OCI-LY7 (cell line): ENCODE results near the gene GOLGA3.

Source experiments
- EZH2phosphoT487 ChIP-seq: fragments of 200-600 bp; sonication (generic); IDR thresholded peaks from 2 replicates; pipeline ENCODE4 v1.6.1; 2018; ENCODE audit warnings: low read depth, borderline replicate concordance, mild to moderate bottlenecking, mixed run types, antibody characterized with exemption, low read length, moderate library complexity, mixed read lengths
- TF ChIP-seq, protein P1 (sequence below): fragments of 200-600 bp; sonication (generic); conservative IDR thresholded peaks from 2 replicates; pipeline ENCODE4 v1.5.1; 2014; ENCODE audit warnings: mild to moderate bottlenecking, antibody characterized with exemption, low read length, moderate library complexity, mixed read lengths

DNA sequence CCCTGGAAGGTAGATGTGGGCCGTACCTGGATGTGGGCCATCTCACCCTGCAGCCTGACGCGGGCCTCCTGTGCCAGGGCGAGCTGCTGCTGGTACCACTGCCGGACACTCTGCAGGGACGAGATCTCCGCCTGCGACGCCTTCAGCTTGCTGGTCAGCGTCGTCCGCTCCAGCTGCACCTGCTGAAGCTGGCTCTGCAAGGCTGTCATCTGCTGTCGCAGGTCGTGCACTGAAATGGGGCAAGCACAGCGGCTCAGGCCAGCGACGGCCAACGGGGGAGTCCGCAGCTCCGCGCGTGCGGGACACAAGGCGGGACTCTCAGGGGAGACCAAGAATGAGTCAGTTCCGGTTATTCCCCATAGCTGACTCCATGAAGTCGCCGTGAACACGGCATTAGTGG, 26.9 kb downstream of the GOLGA3 start:
- TF ChIP-seq, protein P1, sequence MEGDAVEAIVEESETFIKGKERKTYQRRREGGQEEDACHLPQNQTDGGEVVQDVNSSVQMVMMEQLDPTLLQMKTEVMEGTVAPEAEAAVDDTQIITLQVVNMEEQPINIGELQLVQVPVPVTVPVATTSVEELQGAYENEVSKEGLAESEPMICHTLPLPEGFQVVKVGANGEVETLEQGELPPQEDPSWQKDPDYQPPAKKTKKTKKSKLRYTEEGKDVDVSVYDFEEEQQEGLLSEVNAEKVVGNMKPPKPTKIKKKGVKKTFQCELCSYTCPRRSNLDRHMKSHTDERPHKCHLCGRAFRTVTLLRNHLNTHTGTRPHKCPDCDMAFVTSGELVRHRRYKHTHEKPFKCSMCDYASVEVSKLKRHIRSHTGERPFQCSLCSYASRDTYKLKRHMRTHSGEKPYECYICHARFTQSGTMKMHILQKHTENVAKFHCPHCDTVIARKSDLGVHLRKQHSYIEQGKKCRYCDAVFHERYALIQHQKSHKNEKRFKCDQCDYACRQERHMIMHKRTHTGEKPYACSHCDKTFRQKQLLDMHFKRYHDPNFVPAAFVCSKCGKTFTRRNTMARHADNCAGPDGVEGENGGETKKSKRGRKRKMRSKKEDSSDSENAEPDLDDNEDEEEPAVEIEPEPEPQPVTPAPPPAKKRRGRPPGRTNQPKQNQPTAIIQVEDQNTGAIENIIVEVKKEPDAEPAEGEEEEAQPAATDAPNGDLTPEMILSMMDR: no peak
- TF ChIP-seq EZH2phosphoT487: no peak
